ENCODE results near the gene SLC9A5.

Gene SLC9A5

GRCh38 chr16:67213197-67214019, 35.4 kb upstream of the SLC9A5 start:
- no peak for DNase-seq (ENCODE audit: low read depth)

- no peak for DNase-seq (ENCODE audit: low read depth)
Measured at GRCh38 chr16:67215706-67216105, 33.1 kb upstream of the SLC9A5 start.

- DNase-seq (ENCODE audit: low read depth): no peak
Measured at GRCh38 chr16:67216612-67217490, 31.9 kb upstream of the SLC9A5 start.

- DNase-seq (ENCODE audit: low read depth): no peak
Measured at GRCh38 chr16:67223992-67224391, 24.8 kb upstream of the SLC9A5 start.

- DNase-seq (ENCODE audit: low read depth): no peak
Measured at GRCh38 chr16:67226295-67226803, 22.4 kb upstream of the SLC9A5 start.

- DNase-seq (ENCODE audit: low read depth): peak; percentile 96
Measured at GRCh38 chr16:67226804-67227566, 21.8 kb upstream of the SLC9A5 start, which contains the start of gene TMEM208. Gene TMEM208 (plus strand): TSS chr16:67227130. CDS start chr16:67227219, 89 bp downstream.

GRCh38 chr16:67227567-67227921, 21.2 kb upstream of the SLC9A5 start:
- DNase-seq (ENCODE audit: low read depth): no peak

- DNase-seq (ENCODE audit: low read depth): no peak
Measured at GRCh38 chr16:67228034-67228785, 20.6 kb upstream of the SLC9A5 start.

GRCh38 chr16:67228905-67229304, 19.9 kb upstream of the SLC9A5 start:
- no peak for DNase-seq (ENCODE audit: low read depth)

GRCh38 chr16:67229906-67230808, 18.6 kb upstream of the SLC9A5 start:
- DNase-seq (ENCODE audit: low read depth): no peak

- DNase-seq (ENCODE audit: low read depth): no peak
Measured at GRCh38 chr16:67230809-67231660, 17.7 kb upstream of the SLC9A5 start.

GRCh38 chr16:67233596-67233995, 15.2 kb upstream of the SLC9A5 start:
- DNase-seq (ENCODE audit: low read depth): no peak

GRCh38 chr16:67234180-67234597, 14.6 kb upstream of the SLC9A5 start:
- DNase-seq (ENCODE audit: low read depth): no peak

- no peak for DNase-seq (ENCODE audit: low read depth)
Measured at GRCh38 chr16:67235816-67236562, 12.8 kb upstream of the SLC9A5 start.

- peak; percentile 40 for DNase-seq (ENCODE audit: low read depth)
Measured at GRCh38 chr16:67236563-67237395, 12.0 kb upstream of the SLC9A5 start.

GRCh38 chr16:67237396-67238277, 11.1 kb upstream of the SLC9A5 start:
- no peak for DNase-seq (ENCODE audit: low read depth)

- no peak for DNase-seq (ENCODE audit: low read depth)
Measured at GRCh38 chr16:67238278-67238575, 10.6 kb upstream of the SLC9A5 start.

Data from activated gamma-delta T cell treated with anti-CD3 and anti-CD28 coated beads, Interleukin-2, amount 50 U/mL, for 16 hours (primary cell).